Thoracic aorta (tissue), 2 donors: ENCODE results near the gene CCM2L. TPM values are rescaled to one million over a fixed set of nuclear protein-coding genes. Genes with fewer than 3 reads are reported as not detected.

Experiments used
- ATAC-seq: fragments of 150-250 bp; one replicate; pipeline ENCODE4 v1.8.0; 2017; ENCODE audit warnings: low read depth; ENCODE audit not compliant: insufficient number of reproducible peaks, low FRiP score
- DNase-seq: peaks from one replicate; pipeline ENCODE4 v3.0.0-alpha.2; 2020; ENCODE audit warnings: low spot score
- H3K27ac ChIP-seq, 2 donors: fragments of 200-600 bp; sonication (generic); 1 replicate in 1 of 2; 2 replicates in 1 of 2; pipeline ENCODE4 v1.5.1; 2016; ENCODE audit warnings: mild to moderate bottlenecking in 2 of 2, moderate library complexity in 2 of 2
- H3K27me3 ChIP-seq: fragments of 200-600 bp; sonication (generic); replicated peaks from 2 replicates; pipeline ENCODE4 v1.6.0; 2016; ENCODE audit warnings: mild to moderate bottlenecking; ENCODE audit not compliant: insufficient read depth
- H3K36me3 ChIP-seq: fragments of 200-600 bp; sonication (generic); one replicate; pipeline ENCODE4 v1.5.1; 2016
- H3K4me1 ChIP-seq, 2 donors: fragments of 200-600 bp; sonication (generic); 1 replicate in 1 of 2; 2 replicates in 1 of 2; pipeline versions ENCODE4 v1.5.1 to v1.6.0; 2016; ENCODE audit warnings: low read depth in 2 of 2, mild to moderate bottlenecking in 1 of 2; ENCODE audit not compliant: control insufficient read depth in 1 of 2
- H3K4me3 ChIP-seq: fragments of 200-600 bp; sonication (generic); 2 replicates; pipeline ENCODE4 v1.5.1; 2016; ENCODE audit warnings: mild to moderate bottlenecking
- H3K9me3 ChIP-seq: fragments of 200-600 bp; sonication (generic); 2 replicates; pipeline ENCODE4 v1.5.1; 2016
- total RNA-seq, 2 donors: library from RNA; depleted of rRNA; stranded (reverse); fragments of >200 nt; gene quantifications; one replicate each; pipeline versions ENCODE4 v1.1.0 to v1.2.3, GENCODE V29; 2016
- TF ChIP-seq, protein P1 (sequence below): fragments of 200-600 bp; sonication (generic); IDR thresholded peaks from one replicate; pipeline ENCODE4 v1.5.1; 2019; ENCODE audit warnings: antibody characterized with exemption

CCM2L gene
- total RNA-seq, 2 donors from 2014 or later, result 2.7 to 6.4 TPM

DNA sequence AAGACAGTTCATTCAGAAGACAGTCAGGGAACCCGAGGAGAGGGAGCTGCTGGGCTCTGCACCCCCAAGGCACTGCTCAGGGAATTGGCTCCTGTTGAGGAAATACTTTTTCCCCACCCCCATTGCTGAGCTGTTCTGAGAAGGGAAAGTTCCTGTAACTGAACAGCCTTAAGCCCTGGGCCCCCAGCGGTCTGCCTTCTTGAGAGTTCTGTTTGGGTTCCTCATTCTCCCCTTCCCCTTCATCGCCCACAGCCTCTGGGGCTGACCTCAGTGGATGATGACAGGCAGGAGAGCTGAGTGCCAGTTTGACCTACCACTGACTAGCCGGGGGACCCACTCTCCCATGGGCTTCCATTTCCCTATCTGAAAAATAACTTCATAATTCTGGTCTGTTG, 52.5 kb downstream of the CCM2L start:
- Histone ChIP-seq H3K27me3 (no peaks in the 10 kb centered on the region), H3K36me3 (no peaks in the 10 kb centered on the region), H3K9me3 (no peaks in the 10 kb centered on the region), H3K4me3 (no peak overlapping the region), H3K4me1 (no peaks in the 10 kb centered on the region), H3K27ac (no peak overlapping the region)
- ATAC-seq (no peak), DNase-seq (no peak)
- TF ChIP-seq, protein P1, sequence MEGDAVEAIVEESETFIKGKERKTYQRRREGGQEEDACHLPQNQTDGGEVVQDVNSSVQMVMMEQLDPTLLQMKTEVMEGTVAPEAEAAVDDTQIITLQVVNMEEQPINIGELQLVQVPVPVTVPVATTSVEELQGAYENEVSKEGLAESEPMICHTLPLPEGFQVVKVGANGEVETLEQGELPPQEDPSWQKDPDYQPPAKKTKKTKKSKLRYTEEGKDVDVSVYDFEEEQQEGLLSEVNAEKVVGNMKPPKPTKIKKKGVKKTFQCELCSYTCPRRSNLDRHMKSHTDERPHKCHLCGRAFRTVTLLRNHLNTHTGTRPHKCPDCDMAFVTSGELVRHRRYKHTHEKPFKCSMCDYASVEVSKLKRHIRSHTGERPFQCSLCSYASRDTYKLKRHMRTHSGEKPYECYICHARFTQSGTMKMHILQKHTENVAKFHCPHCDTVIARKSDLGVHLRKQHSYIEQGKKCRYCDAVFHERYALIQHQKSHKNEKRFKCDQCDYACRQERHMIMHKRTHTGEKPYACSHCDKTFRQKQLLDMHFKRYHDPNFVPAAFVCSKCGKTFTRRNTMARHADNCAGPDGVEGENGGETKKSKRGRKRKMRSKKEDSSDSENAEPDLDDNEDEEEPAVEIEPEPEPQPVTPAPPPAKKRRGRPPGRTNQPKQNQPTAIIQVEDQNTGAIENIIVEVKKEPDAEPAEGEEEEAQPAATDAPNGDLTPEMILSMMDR, result no peak

DNA sequence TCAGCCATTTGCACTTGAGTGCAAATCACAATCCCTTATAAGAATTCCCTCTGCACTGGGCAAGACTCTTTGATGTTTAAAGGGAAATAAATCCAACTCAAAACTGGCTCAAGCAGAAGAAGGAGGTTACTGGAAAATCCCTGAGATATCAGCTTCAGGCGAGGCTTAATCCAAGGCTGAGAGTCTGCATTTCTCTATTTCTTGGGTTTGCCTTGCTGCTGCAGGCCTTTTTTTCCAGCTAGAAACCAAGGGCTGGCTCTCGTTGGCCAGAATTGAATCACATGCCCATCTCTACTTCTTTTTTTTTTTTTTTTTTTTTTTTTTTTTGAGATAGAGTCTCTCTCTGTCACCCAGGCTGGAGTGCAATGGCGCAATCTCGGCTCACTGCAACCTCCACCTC, 53.5 kb downstream of the CCM2L start:
- DNase-seq (no peak), ATAC-seq (no peak)
- Histone ChIP-seq H3K4me3 (no peak overlapping the region), H3K36me3 (no peaks in the 10 kb centered on the region), H3K9me3 (no peaks in the 10 kb centered on the region), H3K27ac (no peak overlapping the region), H3K27me3 (no peaks in the 10 kb centered on the region), H3K4me1 (no peaks in the 10 kb centered on the region)
- TF ChIP-seq, protein P1, result no peak

DNA sequence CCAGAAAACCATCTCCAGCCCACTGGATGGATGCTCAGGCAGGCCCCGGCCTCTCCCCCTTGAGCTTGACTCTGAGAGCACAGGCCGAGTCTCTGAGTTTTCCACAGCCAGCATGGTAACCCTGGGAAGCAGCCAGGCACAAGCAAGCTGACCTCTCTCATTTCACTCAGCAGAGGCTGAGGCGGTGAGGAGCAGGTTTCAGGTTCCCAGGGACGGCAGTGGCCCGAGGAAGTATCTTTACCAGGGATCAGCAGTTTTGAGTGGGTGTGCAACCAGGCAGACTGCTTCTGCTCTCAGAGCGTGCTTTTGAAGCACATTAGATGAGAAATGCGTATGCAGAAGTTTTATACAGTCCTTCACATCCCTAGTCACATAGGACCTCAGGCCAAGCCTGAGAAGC, 54.4 kb downstream of the CCM2L start:
- DNase-seq (no peak), ATAC-seq (no peak)
- Histone ChIP-seq H3K9me3 (no peaks in the 10 kb centered on the region), H3K4me3 (no peak overlapping the region), H3K27ac (no peak overlapping the region), H3K36me3 (no peaks in the 10 kb centered on the region), H3K27me3 (no peaks in the 10 kb centered on the region), H3K4me1 (no peaks in the 10 kb centered on the region)
- TF ChIP-seq, protein P1, result no peak

DNA sequence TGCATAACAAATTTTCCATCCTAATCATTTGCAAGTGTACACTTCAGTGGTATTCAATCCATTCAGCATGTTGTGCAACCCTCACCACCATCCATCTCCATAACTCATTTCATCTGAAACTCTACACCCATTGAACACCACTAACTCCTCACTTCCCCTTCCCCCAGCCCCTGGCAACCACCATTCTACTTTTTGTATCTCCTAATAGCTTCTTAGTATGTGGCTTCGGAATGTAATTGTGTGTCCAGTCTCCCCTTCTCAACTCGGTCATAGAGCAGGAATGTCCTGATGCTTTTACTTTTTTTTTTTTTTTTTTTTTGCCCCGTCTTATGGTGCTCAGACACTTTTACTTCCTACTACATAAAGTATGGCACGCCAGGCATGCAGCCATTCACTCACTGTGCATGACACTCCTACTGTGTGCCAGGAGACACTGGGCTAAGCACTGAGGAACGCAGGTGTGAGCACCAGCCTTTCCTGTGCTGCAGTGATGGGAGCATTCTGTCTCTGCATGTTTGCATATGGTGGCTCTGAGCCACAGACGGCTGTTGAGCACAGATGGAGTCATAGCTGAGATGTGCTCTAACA, 57.1 kb downstream of the CCM2L start:
- Histone ChIP-seq H3K27ac (no peak overlapping the region), H3K9me3 (no peaks in the 10 kb centered on the region), H3K4me1 (no peaks in the 10 kb centered on the region), H3K27me3 (no peaks in the 10 kb centered on the region), H3K36me3 (no peaks in the 10 kb centered on the region), H3K4me3 (no peak overlapping the region)
- ATAC-seq, result no peak
- TF ChIP-seq, protein P1, result no peak
- no peak for DNase-seq

DNA sequence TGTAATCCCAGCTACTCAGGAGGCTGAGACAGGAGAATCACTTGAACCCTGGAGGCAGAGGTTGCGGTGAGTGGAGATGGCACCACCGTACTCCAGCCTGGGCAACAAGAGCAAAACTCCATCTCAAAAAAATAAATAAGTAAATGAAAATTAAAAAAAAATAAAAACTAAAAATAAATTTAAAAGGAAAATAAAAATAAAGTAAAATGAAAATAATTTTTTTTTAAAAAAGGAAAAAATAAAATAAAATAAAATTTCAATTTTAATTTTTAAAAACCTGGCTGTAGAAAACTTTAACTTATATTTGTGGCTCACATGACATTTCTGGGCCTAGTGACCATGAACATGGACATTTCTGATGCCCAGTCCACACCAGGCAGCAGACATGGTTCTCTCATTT, 57.9 kb downstream of the CCM2L start:
- Histone ChIP-seq H3K36me3 (no peaks in the 10 kb centered on the region), H3K27ac (no peak overlapping the region), H3K27me3 (no peaks in the 10 kb centered on the region), H3K4me1 (no peaks in the 10 kb centered on the region), H3K4me3 (no peak overlapping the region), H3K9me3 (no peaks in the 10 kb centered on the region)
- no peak for ATAC-seq
- DNase-seq, result no peak
- TF ChIP-seq, protein P1, result no peak
